ENCODE measurements around the gene BMPR2. TPM values are rescaled to one million over a fixed set of nuclear protein-coding genes. Genes with fewer than 3 reads are reported as not detected.

BMPR2 gene
- total and polyA plus RNA-seq, 4 donors, result 4.3 to 16.2 (median 7.7) TPM

GRCh38 chr2:202377207-202377761 lies 1.2 kb downstream of the BMPR2 start:
- Histone ChIP-seq H3K27ac (ENCODE audit: low read depth in 1 of 2, low read length in 2 of 2) (peak overlapping the region; percentile 91 to 93), H3K4me3 (ENCODE audit: low read depth in 1 of 3, low read length in 3 of 3) (peak overlapping the region; percentile 83 to 98 (median 92)), H3K4me1 (ENCODE audit: control insufficient read depth in 4 of 4, insufficient read depth in 4 of 4, low read length in 3 of 4) (peaks cover 3 to 33% (median 11%) of the 10 kb centered on the region in 4 donors), H3K27me3 (ENCODE audit: control insufficient read depth in 4 of 4, insufficient read depth in 4 of 4, low read length in 3 of 4) (no peaks in the 10 kb centered on the region), H3K9ac (ENCODE audit: low read depth in 1 of 2, low read length in 2 of 2) (peak overlapping the region; percentile 88 to 89), H3K9me3 (ENCODE audit: control insufficient read depth in 4 of 4, low read length in 3 of 4) (no peaks in the 10 kb centered on the region), H3K36me3 (ENCODE audit: control insufficient read depth in 4 of 4, insufficient read depth in 3 of 4, low read depth in 1 of 4, low read length in 3 of 4) (no peaks in the 10 kb centered on the region)
- no peak for TF ChIP-seq NR2F2 (IDR thresholded peaks at IDR 0.05)
- peak; percentile 79 for TF ChIP-seq REST (IDR thresholded peaks at IDR 0.05)
- TF ChIP-seq TAF1 (conservative IDR thresholded peaks at IDR 0.05), result peak; percentile 16
- TF ChIP-seq RAD21 (IDR thresholded peaks at IDR 0.05), result peak in 1 of 2 donors; percentile 30
- TF ChIP-seq YY1 (IDR thresholded peaks at IDR 0.05), result peak; percentile 27
- TF ChIP-seq SP1 (IDR thresholded peaks at IDR 0.05), result no peak
- peak; percentile 54 for DNase-seq (ENCODE audit: low spot score)
- under 1% methylated on average over 38 of the region's 38 CpGs for WGBS

DNA sequence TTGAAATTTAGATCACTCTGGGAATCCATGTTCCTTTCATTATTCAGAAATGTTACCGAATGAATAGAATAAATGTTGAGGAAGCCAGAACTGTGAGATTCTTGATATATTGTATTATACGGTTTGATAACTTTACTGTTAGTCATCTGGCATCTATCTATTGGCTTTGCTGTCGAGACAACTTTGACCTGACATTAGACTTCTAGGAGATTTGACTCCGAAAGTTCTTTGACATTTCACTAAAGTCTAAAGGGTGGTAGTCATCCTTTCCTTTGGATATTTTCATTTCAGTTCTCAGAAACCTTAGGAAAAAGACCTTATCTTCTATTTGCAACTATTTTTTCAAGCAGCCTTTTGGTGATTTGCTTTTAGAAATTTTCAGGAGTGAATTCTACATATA lies 1.9 kb downstream of the BMPR2 start:
- H3K9ac ChIP-seq (ENCODE audit: low read depth in 1 of 2, low read length in 2 of 2), result peak overlapping the region; percentile 53 to 89
- peak overlapping the region; percentile 83 to 98 (median 92) for H3K4me3 ChIP-seq (ENCODE audit: low read depth in 1 of 3, low read length in 3 of 3)
- H3K27ac ChIP-seq (ENCODE audit: low read depth in 1 of 2, low read length in 2 of 2), result peak overlapping the region; percentile 5 to 32
- DNase-seq (ENCODE audit: low spot score), result no peak
- H3K27me3 ChIP-seq (ENCODE audit: control insufficient read depth in 4 of 4, insufficient read depth in 4 of 4, low read length in 3 of 4), result no peaks in the 10 kb centered on the region
- WGBS, result 4% methylated on average over 4 of the region's 4 CpGs
- no peaks in the 10 kb centered on the region for H3K36me3 ChIP-seq (ENCODE audit: control insufficient read depth in 4 of 4, insufficient read depth in 3 of 4, low read depth in 1 of 4, low read length in 3 of 4)
- no peaks in the 10 kb centered on the region for H3K9me3 ChIP-seq (ENCODE audit: control insufficient read depth in 4 of 4, low read length in 3 of 4)
- TF ChIP-seq REST (IDR thresholded peaks at IDR 0.05) (no peak), YY1 (IDR thresholded peaks at IDR 0.05) (no peak), JUND (IDR thresholded peaks at IDR 0.05) (no peak), CTCF (IDR thresholded peaks at IDR 0.05; ENCODE audit: low read depth, low read length, missing input control) (no peak), NR2F2 (IDR thresholded peaks at IDR 0.05) (no peak), TAF1 (conservative IDR thresholded peaks at IDR 0.05) (no peak)
- TF ChIP-seq, protein P1, sequence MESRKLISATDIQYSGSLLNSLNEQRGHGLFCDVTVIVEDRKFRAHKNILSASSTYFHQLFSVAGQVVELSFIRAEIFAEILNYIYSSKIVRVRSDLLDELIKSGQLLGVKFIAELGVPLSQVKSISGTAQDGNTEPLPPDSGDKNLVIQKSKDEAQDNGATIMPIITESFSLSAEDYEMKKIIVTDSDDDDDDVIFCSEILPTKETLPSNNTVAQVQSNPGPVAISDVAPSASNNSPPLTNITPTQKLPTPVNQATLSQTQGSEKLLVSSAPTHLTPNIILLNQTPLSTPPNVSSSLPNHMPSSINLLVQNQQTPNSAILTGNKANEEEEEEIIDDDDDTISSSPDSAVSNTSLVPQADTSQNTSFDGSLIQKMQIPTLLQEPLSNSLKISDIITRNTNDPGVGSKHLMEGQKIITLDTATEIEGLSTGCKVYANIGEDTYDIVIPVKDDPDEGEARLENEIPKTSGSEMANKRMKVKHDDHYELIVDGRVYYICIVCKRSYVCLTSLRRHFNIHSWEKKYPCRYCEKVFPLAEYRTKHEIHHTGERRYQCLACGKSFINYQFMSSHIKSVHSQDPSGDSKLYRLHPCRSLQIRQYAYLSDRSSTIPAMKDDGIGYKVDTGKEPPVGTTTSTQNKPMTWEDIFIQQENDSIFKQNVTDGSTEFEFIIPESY (IDR thresholded peaks at IDR 0.05), result no peak
- H3K4me1 ChIP-seq (ENCODE audit: control insufficient read depth in 4 of 4, insufficient read depth in 4 of 4, low read length in 3 of 4), result peaks cover 5 to 33% (median 11%) of the 10 kb centered on the region in 4 donors

Measured in liver (tissue), 9 donors.